NCI-H69 (cell line): ENCODE data around the gene RRM1.
A peak's percentile ranks its signal among the peaks of the same experiment; 100 is the strongest.

ENCODE experiments used
- DNase-seq: peaks from one replicate; lab custom pipeline; 2025; lab: John Stamatoyannopoulos, UW

Gene RRM1

DNA sequence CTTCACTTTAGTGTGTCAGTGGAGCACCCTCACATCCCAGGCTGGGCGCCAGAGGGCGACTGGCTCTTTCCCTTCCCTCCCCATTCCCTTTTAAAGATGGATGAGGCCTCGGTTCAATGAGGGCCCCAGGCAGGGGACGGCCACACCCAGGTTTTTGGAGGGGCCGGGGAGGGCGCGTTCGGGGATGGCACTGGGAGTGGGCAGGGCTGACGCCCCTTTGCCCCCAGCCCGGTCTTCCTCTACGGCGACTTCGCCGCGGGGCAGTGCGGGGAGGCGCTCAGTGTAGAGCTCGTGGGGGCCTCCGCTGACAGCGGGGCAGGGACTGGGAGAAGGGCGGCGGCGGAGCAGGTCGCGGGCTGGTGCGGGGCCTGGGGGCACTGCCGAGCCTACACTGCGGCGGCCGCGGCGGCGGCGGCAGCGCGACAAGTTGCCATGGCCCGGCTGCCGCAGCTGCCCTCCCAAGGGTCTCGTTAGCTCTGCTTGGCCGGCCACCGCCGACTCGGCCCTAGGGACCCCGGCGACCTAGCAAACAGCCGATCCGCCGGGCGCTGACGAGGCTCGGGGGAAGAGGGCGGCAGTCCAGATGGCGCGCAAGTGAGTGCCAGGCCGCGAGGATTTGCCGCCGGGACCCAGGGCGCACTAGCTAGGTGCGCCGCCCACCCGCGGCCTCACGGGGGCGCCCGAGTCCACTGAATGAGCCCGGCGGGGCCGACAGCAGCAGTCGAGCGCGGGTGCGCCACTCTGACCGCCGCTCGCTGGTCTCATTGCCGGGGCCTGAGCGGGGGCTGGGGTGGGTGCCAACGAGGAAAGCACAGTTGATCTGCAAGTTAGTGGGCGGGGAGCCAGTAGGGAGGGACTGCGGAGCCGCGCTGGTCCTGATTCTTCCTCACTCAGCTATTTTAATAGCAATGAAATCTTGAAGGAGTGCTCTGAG is 92.7 kb downstream of the RRM1 start:
- DNase-seq = peak; percentile 88
